ENCODE results near the gene SV2A.
A peak's percentile ranks its signal among the peaks of the same experiment; 100 is the strongest.
"Not testable (repeated sequence)": the region's sequence is repeated elsewhere in the genome, so short reads cannot be mapped to it uniquely, and the experiment has no call there.

Gene SV2A

GRCh38 chr1:149885339-149886120, 32.1 kb downstream of the SV2A start:
- H3K9me3 ChIP-seq (ENCODE audit: insufficient read depth, low read depth, low read length), result no peaks in the 10 kb centered on the region
- H3K27ac ChIP-seq (ENCODE audit: low read length), result peak overlapping the region; percentile 3
- H3K36me3 ChIP-seq (ENCODE audit: insufficient read depth, low read depth, low read length), result no peaks in the 10 kb centered on the region
- H3K4me1 ChIP-seq (ENCODE audit: insufficient read depth, low read length), result peaks cover 12% of the 10 kb centered on the region; the same call in 1 of the 2 replicates
- peak overlapping the region; percentile 92 for H3K9ac ChIP-seq (ENCODE audit: low read depth, low read length)
- H3K4me3 ChIP-seq (ENCODE audit: low read length), result peak overlapping the region; percentile 76
- H3K27me3 ChIP-seq (ENCODE audit: insufficient read depth, low read length), result no peaks in the 10 kb centered on the region

GRCh38 chr1:149884433-149885338, 33.0 kb downstream of the SV2A start:
- H3K27ac ChIP-seq (ENCODE audit: low read length), result peak overlapping the region; percentile 30
- H3K4me1 ChIP-seq (ENCODE audit: insufficient read depth, low read length), result peaks cover 12% of the 10 kb centered on the region; the same call in 1 of the 2 replicates
- H3K9me3 ChIP-seq (ENCODE audit: insufficient read depth, low read depth, low read length), result no peaks in the 10 kb centered on the region
- peak overlapping the region; percentile 76 for H3K4me3 ChIP-seq (ENCODE audit: low read length)
- peak overlapping the region; percentile 92 for H3K9ac ChIP-seq (ENCODE audit: low read depth, low read length)
- no peaks in the 10 kb centered on the region for H3K27me3 ChIP-seq (ENCODE audit: insufficient read depth, low read length)
- H3K36me3 ChIP-seq (ENCODE audit: insufficient read depth, low read depth, low read length), result no peaks in the 10 kb centered on the region

GRCh38 chr1:149883598-149884247, 33.9 kb downstream of the SV2A start:
- Histone ChIP-seq H3K9me3 (ENCODE audit: insufficient read depth, low read depth, low read length) (no peaks in the 10 kb centered on the region), H3K4me3 (ENCODE audit: low read length) (no peak overlapping the region; the same call in 1 of the 2 replicates), H3K27me3 (ENCODE audit: insufficient read depth, low read length) (no peaks in the 10 kb centered on the region), H3K27ac (ENCODE audit: low read length) (no peak overlapping the region), H3K4me1 (ENCODE audit: insufficient read depth, low read length) (peaks cover 8% of the 10 kb centered on the region; the same call in 1 of the 2 replicates), H3K36me3 (ENCODE audit: insufficient read depth, low read depth, low read length) (no peaks in the 10 kb centered on the region), H3K9ac (ENCODE audit: low read depth, low read length) (peak overlapping the region; percentile 92; the same call in 1 of the 2 replicates)

- H3K9me3 ChIP-seq (ENCODE audit: insufficient read depth, low read depth, low read length), result no peaks in the 10 kb centered on the region
- H3K4me3 ChIP-seq (ENCODE audit: low read length), result no peak overlapping the region
- H3K36me3 ChIP-seq (ENCODE audit: insufficient read depth, low read depth, low read length), result no peaks in the 10 kb centered on the region
- H3K9ac ChIP-seq (ENCODE audit: low read depth, low read length), result no peak overlapping the region
- peaks cover 6% of the 10 kb centered on the region; the same call in 1 of the 2 replicates for H3K4me1 ChIP-seq (ENCODE audit: insufficient read depth, low read length)
- H3K27ac ChIP-seq (ENCODE audit: low read length), result no peak overlapping the region
- no peaks in the 10 kb centered on the region for H3K27me3 ChIP-seq (ENCODE audit: insufficient read depth, low read length)
These were observed 35.8 kb downstream of the SV2A start for GRCh38 chr1:149881876-149882275.

- H3K27ac ChIP-seq (ENCODE audit: low read length), result no peak overlapping the region
- peaks cover 5% of the 10 kb centered on the region; the same call in 1 of the 2 replicates for H3K4me1 ChIP-seq (ENCODE audit: insufficient read depth, low read length)
- no peaks in the 10 kb centered on the region for H3K36me3 ChIP-seq (ENCODE audit: insufficient read depth, low read depth, low read length)
- H3K9me3 ChIP-seq (ENCODE audit: insufficient read depth, low read depth, low read length), result no peaks in the 10 kb centered on the region
- no peak overlapping the region for H3K4me3 ChIP-seq (ENCODE audit: low read length)
- H3K27me3 ChIP-seq (ENCODE audit: insufficient read depth, low read length), result no peaks in the 10 kb centered on the region
- no peak overlapping the region for H3K9ac ChIP-seq (ENCODE audit: low read depth, low read length)
These were observed 38.1 kb downstream of the SV2A start for GRCh38 chr1:149879556-149879955.

GRCh38 chr1:149877211-149877946, 40.3 kb downstream of the SV2A start:
- no peaks in the 10 kb centered on the region for H3K36me3 ChIP-seq (ENCODE audit: insufficient read depth, low read depth, low read length)
- H3K9me3 ChIP-seq (ENCODE audit: insufficient read depth, low read depth, low read length), result no peaks in the 10 kb centered on the region
- H3K27me3 ChIP-seq (ENCODE audit: insufficient read depth, low read length), result no peaks in the 10 kb centered on the region
- no peaks in the 10 kb centered on the region for H3K4me1 ChIP-seq (ENCODE audit: insufficient read depth, low read length)
- no peak overlapping the region for H3K4me3 ChIP-seq (ENCODE audit: low read length)
- no peak overlapping the region for H3K27ac ChIP-seq (ENCODE audit: low read length)
- no peak overlapping the region for H3K9ac ChIP-seq (ENCODE audit: low read depth, low read length)

GRCh38 chr1:149873060-149873459, 44.6 kb downstream of the SV2A start:
- H3K36me3 ChIP-seq (ENCODE audit: insufficient read depth, low read depth, low read length); H3K9me3 ChIP-seq (ENCODE audit: insufficient read depth, low read depth, low read length); H3K4me1 ChIP-seq (ENCODE audit: insufficient read depth, low read length); H3K27me3 ChIP-seq (ENCODE audit: insufficient read depth, low read length); H3K4me3 ChIP-seq (ENCODE audit: low read length); H3K9ac ChIP-seq (ENCODE audit: low read depth, low read length); H3K27ac ChIP-seq (ENCODE audit: low read length): not testable (repeated sequence)

- not testable (repeated sequence) for H3K4me3 ChIP-seq (ENCODE audit: low read length); H3K4me1 ChIP-seq (ENCODE audit: insufficient read depth, low read length); H3K9ac ChIP-seq (ENCODE audit: low read depth, low read length); H3K27me3 ChIP-seq (ENCODE audit: insufficient read depth, low read length); H3K27ac ChIP-seq (ENCODE audit: low read length); H3K36me3 ChIP-seq (ENCODE audit: insufficient read depth, low read depth, low read length); H3K9me3 ChIP-seq (ENCODE audit: insufficient read depth, low read depth, low read length)
These were observed 50.8 kb downstream of the SV2A start for GRCh38 chr1:149866887-149867286.

- not testable (repeated sequence) for H3K9me3 ChIP-seq (ENCODE audit: insufficient read depth, low read depth, low read length); H3K4me3 ChIP-seq (ENCODE audit: low read length); H3K36me3 ChIP-seq (ENCODE audit: insufficient read depth, low read depth, low read length); H3K27me3 ChIP-seq (ENCODE audit: insufficient read depth, low read length); H3K27ac ChIP-seq (ENCODE audit: low read length); H3K9ac ChIP-seq (ENCODE audit: low read depth, low read length); H3K4me1 ChIP-seq (ENCODE audit: insufficient read depth, low read length)
These were observed 56.1 kb downstream of the SV2A start for GRCh38 chr1:149861497-149862054.

GRCh38 chr1:149860684-149861496, 56.8 kb downstream of the SV2A start:
- H3K4me1 ChIP-seq (ENCODE audit: insufficient read depth, low read length); H3K9ac ChIP-seq (ENCODE audit: low read depth, low read length); H3K9me3 ChIP-seq (ENCODE audit: insufficient read depth, low read depth, low read length); H3K27me3 ChIP-seq (ENCODE audit: insufficient read depth, low read length); H3K4me3 ChIP-seq (ENCODE audit: low read length); H3K27ac ChIP-seq (ENCODE audit: low read length); H3K36me3 ChIP-seq (ENCODE audit: insufficient read depth, low read depth, low read length): not testable (repeated sequence)
